Measurements from ENCODE around the gene MRPS18A.

Gene MRPS18A

DNA sequence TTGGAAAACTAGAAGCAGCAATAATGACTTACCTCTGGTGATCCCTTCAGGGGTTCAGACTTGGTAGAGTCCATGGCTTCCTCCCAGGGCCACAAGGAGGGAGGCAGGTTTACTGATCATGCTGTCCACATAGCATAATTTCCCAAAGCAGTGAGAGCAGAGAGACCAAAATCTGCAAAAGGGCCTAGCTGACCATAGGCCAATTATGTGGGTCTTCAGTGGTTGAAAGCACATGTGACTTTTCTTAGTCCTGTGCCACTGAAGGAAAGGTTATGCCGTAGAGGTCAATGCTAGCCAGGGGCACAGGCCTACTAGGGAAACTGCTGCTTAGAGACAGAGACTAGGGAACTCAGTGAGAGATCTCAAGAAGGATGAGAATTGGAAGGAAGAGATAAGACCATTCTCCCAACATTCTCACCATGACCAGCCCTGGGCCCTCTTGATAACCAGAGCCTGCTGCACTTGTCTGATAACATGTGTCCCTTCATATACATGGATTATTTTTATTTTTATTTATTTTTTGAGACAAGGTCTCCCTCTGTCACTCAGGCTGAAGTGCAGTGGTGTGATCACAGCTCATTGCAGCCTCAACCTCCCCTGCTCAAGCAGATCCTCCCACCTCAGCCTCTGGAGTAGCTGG, 56.5 kb downstream of the MRPS18A start:
- no peak for FAIRE-seq

DNA sequence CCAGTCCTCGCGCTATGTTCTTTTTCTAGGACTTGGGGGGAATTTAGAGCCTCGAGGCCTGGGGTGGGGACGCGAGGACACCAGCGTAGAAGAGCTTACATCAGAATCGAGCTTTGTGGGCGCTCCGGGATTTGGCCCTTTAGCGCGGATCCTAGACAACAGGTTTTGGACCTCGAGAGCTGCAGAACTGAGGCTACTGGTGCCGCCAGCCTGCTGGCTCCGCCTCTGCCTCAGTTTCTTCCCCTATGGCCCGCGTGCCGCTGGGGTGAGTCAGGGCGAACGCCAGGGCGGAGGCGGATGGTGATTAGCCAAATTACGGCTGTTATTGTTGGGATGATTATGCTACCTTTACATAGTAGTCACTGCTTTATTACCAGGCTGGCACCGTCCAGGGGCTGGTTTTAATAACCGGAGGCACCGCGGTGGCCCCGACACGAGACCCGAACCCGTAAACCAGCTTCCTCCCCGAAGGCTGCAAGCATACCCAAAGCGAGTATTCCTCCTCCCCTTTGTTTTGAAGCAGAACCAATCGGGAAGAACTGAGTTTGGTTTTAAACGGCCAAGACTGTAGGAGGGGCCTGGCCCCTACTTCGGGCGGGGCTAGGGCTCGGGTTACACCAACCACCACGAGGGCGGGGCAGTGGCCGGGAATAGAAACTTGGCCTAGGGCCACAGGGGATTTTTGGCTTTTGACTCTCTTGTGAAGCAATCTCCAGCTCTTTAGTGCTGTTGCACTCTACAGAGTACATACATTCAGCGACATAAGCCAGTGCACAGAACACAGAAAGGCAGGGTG, 57.9 kb downstream of the MRPS18A start:
- peak; percentile 86 for FAIRE-seq

GRCh38 chr6:43629104-43629504, 58.5 kb downstream of the MRPS18A start, which contains the start of gene GTPBP2:
GTPBP2 (minus strand) TSS chr6:43629264; CDS start chr6:43629162, 102 bp downstream.
- FAIRE-seq: peak; percentile 82

DNA sequence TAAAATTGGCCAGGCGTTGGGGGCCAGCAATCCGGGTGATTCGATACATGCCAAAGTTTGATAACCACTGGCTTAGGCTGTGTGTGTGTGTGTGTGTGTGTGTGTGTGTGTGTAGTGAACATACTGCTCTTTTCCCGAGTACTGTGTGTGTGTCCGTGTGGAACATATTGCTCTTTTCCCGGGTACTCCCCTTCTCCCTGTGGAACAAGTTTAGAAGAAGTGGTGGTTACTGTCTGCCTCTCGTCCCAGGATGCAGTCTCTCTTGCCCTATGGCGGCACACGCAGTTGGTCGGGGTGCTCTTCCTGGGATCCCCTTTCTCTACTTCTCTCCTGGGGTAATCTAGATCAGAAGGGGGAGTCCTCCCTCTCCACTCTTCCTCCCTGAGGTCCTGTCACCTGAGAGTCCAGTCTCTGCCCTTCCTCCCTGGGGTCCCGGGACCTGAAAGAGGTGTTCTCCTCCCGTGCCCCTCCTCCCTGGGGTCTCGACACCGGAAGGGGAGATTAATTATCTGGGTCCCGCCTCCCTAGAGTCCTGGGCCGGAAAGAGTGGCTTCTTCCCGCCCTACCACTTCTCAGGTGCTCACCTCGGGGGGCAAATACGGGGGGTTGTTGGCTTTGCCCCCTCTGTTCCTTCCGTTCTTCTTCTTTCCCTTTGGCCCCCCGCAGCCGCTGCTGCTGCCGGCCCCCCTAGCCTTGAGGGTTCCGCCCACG, 59.0 kb downstream of the MRPS18A start:
- no peak for FAIRE-seq

- FAIRE-seq: no peak
Measured at GRCh38 chr6:43627008-43627825, 60.4 kb downstream of the MRPS18A start.

GRCh38 chr6:43625393-43625992, 62.1 kb downstream of the MRPS18A start:
- no peak for FAIRE-seq

GRCh38 chr6:43624786-43625288, 62.8 kb downstream of the MRPS18A start:
- FAIRE-seq: no peak

DNA sequence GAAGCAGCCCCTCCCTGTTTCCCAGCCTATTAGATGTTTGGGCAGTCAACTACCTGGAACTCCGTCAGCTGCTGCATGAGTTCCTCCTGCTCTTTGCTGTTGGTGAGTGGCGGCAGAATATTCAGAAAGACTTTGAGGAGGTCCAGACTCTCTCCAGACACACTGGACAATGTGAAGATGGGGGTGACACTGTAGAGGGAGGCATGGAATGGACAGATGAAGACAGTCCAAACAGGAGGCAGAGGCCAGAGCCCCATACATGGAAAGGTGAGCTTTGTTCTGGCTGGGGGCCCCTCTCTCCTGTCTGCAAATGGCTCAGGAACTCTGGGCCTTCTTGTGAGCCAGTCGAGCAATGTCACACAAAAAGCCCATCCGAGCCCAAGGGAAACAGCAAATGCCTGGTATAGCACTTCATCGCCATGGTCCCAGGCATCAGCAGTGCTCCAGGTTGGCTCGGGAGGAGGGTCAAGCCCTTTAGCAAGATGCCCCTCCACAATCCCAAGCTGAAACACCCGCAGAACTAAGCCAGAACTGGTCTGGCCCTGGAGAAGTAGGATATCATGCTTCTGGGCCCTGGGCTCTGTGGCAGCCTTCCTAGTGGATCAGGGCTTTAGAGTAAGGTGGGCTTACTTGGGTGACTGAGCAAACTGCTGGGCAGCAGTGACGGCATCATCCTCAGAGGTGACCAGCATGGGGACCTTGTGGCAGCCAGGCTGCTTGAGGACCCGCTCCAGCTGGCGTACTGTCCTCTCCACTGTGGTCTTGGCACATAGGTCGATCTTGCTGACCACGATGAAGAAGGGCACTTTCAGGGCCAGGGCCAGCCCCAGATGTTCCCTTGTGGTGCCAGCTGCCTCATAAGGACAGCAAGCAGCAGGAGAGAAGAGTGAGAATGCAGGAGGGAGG, 63.5 kb downstream of the MRPS18A start:
- no peak for FAIRE-seq

DNA sequence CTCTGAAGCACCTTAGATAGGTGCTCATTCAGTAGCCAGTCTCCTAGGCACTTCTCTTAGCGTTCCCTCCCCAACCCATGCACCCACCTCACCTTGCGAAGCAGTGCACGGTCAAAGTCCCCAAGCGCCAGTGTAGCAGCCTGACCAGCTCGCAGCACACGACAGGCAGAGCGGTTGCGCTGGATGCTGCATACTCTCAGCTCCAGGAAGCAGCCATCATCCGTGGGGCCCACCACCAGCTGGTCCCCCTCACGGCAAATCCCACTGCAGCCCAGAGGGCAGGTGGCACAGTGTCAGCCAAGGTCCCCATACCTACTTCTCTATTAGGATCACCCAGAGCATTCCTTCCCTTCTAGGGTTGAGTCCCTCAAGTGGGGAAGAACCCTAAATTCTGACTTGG, 65.0 kb downstream of the MRPS18A start:
- no peak for FAIRE-seq

GRCh38 chr6:43621836-43622180, 65.8 kb downstream of the MRPS18A start:
- no peak for FAIRE-seq
